HG02623 (cell line): ENCODE measurements around the gene ZNF90.
"Not testable (repeated sequence)": the region's sequence is repeated elsewhere in the genome, so short reads cannot be mapped to it uniquely, and the experiment has no call there.

Source experiments
- ATAC-seq: cut with Tn5 transposase; IDR thresholded peaks from one replicate; pipeline ENCODE4 v1.9.1; 2021; ENCODE audit warnings: moderate library complexity; ENCODE audit not compliant: unreplicated experiment

The ZNF90 gene

GRCh38 chr19:20077791-20078463 lies at the start of gene ZNF90:
Gene ZNF90, plus strand, starts transcription at chr19:20078000. Its CDS starts 133 bp downstream, at chr19:20078133.
- ATAC-seq = peak; percentile 89

- no peak for ATAC-seq
Measured at GRCh38 chr19:20028611-20029010, 49.2 kb upstream of the ZNF90 start.

GRCh38 chr19:20035935-20036334 lies 41.9 kb upstream of the ZNF90 start:
- no peak for ATAC-seq

GRCh38 chr19:20038358-20039202 lies 39.2 kb upstream of the ZNF90 start:
- ATAC-seq = no peak

DNA sequence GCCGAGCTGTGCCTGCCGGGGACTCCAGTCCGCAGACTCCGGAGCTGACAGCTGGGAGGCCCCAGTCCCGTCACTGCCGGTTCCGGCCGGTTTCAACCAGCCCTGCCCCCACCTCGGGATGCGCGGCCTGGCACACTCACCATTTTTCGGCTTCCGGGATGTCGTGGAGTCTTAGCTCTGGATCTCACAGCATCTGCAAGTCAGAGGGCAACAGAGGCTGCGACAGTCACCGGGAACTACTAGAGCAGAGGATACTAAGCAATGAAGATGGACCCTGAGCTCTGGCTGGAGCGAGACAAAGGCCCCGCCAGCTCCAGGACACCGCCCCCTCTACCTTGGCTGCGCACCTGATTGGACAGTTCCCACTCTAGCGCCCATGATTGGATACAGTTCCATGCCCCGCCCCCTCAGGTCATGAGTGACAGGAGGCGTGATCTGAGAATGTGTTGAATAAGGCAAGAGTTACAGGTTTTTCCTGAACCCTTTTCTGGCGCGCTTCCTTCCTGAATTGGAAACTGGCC lies 38.5 kb upstream of the ZNF90 start, which contains the start of gene ZNF682:
TSS of gene ZNF682 (minus strand) at position 303 of the 521 bp plus-strand sequence. CDS start at position 143, 160 bp downstream.
- peak; percentile 96 for ATAC-seq

GRCh38 chr19:20044663-20045062 lies 33.1 kb upstream of the ZNF90 start:
- ATAC-seq = no peak

DNA sequence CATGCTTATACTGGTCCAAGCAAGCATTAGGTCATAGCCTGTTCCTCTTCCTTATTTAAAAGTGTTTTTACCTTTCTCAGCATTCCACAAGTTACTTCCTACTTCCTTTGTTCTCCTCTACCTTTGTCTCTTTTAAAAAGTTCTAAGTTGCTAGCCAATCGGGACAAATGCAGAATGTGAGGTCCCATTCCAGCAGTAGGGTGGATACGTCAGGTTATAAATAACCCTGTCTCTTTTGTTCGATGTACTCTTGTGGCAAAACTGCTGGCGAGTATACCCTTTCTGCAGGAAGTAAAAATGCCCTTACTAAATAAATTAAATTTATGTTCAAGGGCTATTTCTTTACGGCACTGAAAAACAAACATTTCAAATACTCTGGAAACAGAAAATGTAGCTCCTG lies 32.1 kb upstream of the ZNF90 start:
- ATAC-seq = not testable (repeated sequence)

DNA sequence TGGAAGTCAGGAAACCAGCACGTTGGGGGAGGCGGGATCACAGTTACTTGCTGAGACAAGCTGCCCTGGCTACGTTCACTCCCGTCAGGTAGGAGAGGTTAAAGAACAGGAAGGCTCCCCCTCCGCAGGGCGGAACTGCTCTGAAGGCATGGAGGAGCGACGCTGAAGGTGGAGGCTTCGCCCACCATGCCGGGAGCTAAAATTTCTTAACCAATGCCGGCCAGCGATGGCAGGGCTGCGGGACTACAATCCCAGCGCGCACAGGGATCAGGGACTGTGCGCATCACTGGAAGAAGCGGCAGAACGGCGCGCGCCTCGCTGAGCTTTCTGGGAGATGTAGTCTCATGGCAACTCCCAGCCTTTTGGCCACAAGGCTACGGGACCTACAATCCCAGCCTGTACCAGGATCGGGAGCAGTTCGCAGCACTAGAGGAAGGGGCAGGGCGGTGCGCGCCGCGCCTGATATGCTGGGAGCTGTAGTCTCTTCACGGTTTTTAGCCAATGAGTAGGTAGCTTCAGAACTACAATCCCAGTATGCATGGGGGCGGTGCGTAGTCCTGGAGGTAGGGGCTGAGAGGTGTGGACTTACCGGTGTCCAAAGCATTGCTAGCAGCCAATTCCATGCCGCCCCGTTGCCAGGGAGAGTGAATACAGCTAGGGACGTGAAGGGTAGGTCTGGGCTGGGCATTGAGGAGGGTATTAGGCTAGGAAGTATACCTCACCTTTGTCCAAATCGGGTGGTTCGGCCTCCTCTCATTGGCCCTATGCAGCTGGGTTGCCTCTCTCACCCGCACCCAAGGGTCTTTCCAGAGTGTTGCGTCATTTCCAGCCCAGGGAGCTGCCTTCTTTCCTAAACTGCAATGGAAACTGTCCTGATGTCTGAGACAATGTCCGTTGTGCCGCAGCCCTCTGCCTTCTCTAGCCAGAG lies 25.7 kb upstream of the ZNF90 start:
- peak; percentile 89 for ATAC-seq

GRCh38 chr19:20058738-20059137 lies 19.1 kb upstream of the ZNF90 start:
- not testable (repeated sequence) for ATAC-seq

DNA sequence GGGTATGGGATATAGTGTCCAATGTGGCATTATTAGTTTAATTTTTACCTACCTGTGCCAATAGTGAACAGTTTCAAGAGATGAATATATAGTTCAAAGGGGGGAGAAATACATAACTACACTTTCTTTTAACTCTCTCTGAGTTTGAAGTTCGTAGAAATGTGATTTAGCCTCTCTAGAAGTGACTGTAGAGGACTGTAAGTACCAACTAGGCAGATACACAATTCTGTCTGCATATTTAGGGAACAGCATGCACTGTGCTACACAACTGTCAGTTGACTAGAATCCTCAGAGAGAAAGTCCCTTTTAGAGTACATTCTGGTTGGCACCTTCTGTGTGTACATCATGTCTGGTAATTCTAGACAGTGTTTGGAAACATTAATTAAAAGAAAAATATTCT lies 17.5 kb upstream of the ZNF90 start:
- no peak for ATAC-seq

DNA sequence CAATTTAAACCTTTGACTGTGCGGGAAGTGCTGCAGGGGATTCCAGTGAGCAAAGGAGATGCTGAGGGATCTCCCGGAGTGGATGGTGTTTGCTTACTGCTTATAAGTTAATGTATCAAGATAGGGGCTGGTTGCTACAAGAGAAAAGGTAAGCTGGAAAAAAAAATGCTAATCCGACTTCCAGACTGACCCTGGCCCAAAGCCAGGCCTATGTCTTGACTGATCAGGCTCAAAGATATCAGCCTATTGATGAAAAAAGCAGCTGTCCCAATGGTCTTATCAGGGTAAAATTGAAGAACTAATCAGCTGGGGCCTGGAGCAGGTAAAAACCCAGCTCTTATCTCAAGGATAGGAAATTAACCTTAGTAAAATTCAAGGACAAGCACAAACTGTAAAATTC lies 10.9 kb upstream of the ZNF90 start:
- ATAC-seq = no peak

DNA sequence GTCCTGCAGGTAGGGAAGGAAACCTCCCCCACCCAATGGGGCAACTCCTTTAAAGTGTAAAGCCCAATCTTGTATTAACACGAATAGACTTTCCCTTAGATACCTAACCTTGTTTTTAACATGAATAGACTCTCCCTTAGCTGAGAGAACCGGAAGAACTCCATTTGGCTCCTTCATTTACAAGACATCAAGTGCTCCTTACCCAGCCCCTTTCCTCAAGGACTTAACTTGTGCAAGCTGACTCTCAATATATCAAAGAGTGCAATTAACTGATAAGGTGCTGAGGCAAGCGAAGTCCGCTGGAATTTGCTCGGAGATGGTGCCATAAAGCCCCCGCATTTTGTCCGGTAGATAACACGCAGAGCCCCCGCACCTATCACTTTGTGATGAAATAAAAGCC lies 9.9 kb upstream of the ZNF90 start:
- ATAC-seq = no peak

- not testable (repeated sequence) for ATAC-seq
Measured at GRCh38 chr19:20068559-20068958, 9.2 kb upstream of the ZNF90 start.

DNA sequence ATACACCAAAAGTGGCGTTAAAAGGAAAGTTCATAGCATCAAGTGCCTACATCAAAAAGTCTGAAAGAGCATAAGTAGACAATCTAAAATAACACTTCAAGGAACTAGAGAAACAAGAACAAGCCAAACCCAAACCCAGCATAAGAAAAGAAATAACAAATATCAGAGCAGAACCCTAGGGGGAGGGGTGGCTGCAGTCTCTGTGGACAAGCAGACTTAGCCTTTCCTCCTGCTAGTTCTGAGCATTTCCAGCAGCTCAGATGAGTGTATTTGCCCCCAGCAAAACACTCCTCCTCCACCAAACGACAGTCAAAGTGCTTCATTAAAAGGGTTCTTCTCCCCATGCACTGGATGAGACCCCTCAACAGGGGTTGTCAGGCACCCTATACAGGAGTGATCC lies 7.1 kb upstream of the ZNF90 start:
- no peak for ATAC-seq

DNA sequence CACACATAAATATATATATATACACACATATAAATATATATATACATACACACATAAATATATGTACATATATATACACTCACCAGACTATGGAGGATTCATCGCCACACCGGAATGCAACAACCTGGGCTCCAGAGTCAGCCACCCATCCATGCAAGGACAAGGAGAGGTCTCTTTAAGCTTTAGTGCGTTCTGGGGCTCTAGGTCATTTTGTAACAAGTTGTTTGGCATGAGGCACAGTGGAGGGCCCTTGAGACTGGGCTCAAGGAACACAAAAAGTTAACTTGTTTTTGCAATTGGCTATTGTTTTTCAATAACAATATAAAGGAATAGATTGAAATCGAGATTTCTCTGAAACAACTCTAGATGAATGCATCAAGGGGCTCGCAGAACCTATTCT lies 4.9 kb upstream of the ZNF90 start:
- ATAC-seq = no peak

GRCh38 chr19:20078581-20079031 lies 806 bp downstream of the ZNF90 start:
- ATAC-seq = no peak

GRCh38 chr19:20079476-20079875 lies 1.7 kb downstream of the ZNF90 start:
- ATAC-seq = no peak

GRCh38 chr19:20080656-20081055 lies 2.9 kb downstream of the ZNF90 start:
- no peak for ATAC-seq

DNA sequence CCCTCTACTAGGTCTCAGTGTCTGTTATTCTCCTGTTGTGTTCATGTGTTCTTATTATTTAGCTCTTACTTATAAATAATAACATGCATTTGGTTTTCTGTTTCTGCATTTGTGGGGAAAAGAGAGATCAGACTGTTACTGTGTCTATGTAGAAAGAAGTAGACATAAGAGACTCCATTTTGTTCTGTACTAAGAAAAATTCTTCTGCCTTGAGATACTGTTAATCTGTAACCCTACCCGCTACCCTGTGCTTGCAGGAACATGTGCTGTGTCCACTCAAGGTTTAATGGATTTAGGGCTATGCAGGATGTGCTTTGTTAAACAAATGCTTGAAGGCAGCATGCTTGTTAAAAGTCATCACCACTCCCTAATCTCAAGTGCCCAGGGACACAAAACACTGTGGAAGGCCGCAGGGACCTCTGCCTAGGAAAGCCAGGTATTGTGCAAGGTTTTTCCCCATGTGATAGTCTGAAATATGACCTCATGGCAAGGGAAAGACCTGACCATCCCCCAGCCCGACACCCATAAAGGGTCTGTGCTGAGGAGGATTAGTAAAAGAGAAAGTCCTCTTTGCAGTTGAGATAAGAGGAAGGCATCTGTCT lies 4.5 kb downstream of the ZNF90 start:
- not testable (repeated sequence) for ATAC-seq

- ATAC-seq = not testable (repeated sequence)
Measured at GRCh38 chr19:20082876-20083275, 5.1 kb downstream of the ZNF90 start.
